Activated CD4-positive, alpha-beta T cell treated with anti-CD3 and anti-CD28 coated beads for 48 hours (primary cell): Measurements from ENCODE around the gene MRPL30.
"Not testable (repeated sequence)": the region's sequence is repeated elsewhere in the genome, so short reads cannot be mapped to it uniquely, and the experiment has no call there.

Source experiments
- DNase-seq: peaks from one replicate; pipeline ENCODE4 v3.0.0-alpha.2; 2020

MRPL30 gene

DNA sequence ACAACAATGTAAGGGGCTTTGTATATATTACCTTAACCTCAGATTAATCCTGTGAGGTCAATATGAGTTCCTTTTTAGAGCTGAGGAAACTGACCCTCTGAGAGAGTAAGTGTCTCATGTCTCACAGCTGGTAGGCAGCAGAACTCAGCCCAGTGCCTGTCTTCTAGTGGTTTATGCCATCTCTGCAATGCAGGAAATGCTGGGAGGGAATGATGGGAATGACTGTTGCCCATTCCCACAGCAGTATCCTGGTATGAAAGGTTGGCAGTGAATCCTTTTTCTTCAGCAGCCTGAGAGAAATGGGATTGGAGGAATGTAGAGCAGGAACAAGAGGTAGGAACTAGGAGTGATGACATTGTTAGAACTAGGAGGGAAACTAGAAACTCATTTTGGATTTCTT lies 6.0 kb downstream of the MRPL30 start:
- DNase-seq, result no peak

DNA sequence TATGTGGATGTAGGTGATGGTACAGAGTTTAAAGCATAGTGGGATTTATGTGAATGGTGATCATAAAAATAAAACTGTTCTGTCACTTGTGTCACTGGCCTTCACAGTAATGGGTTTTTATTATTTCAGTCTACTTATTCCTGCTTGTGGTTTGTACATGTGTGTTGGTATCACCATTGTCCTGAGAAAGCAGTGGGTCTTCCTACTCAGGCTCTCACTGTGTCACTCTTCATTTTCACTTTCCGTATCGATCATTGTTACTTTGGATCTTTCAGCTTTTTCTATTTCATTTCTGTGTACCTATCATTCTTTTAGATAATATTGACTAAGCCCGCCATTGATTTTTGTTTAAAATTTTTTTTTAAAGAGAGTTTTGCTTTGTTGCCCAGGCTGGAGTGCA lies 7.4 kb downstream of the MRPL30 start:
- no peak for DNase-seq

DNA sequence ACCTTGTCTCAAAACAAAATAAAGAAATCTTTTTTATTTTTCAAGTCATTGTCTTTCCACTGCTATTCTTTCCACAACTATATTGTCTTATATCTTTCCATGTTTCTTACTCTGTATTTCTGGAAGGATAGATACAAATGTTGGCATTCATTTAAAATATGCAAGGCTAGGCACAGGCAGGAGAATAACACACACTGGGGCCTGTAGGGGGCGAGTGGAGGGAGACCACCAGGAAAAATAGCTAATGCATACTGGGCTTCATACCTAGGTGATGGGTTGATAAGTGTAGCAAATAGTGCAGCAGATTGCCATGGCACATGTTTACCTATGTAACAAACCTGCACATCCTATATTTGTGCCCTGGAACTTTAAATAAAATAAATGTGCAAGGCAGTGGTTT lies 9.6 kb downstream of the MRPL30 start:
- no peak for DNase-seq

DNA sequence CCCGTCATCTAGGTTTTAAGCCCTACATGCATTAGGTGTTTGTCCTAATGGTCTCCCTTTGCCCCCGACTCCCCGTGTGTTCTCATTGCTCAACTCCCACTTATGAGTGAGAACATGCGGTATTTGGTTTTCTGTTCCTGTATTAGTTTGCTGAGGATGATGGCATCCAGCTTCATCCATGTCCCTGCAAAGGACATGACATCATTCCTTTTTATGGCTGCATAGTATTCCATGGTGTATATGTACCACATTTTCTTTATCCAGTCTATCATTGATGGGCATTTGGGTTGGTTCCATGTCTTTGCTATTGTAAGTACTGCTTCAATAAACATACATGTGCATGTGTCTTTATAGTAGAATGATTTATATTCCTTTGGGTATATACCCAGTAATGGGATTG lies 11.4 kb downstream of the MRPL30 start:
- DNase-seq, result not testable (repeated sequence)

DNA sequence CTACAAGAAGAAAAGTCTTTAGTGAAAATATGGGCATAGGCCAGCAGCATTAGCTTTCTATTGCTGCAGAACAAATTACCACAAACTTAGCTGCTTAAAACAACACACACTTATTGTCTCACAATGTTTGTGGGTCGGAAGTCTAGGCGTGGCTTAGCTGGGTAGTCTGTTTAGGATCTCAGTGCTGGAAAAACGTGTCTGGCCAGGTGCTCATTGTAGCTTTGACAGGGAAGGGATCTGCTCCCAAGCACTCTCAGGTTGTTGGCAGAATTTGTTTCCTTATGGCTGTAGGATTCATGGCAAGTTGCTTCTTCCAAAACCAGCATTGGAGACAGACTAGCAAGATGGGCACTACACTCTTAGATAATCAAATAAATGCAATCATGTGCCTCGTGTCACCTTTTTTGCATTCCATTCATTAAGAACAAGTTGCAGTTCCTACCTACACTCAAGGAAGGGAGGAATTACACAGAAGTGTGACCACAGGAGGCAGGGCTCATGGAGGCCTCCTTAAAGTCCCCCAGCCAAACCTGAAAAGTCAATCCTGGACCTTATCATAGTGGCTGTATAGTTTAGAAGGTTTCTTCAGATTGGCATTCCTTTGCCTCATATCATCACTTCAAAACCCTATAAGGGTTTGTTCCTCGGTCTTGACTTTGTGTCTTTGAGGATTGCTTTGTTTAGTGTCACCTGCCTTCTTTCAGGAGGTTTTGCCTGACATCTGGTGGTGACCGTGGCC lies 17.3 kb downstream of the MRPL30 start:
- no peak for DNase-seq

DNA sequence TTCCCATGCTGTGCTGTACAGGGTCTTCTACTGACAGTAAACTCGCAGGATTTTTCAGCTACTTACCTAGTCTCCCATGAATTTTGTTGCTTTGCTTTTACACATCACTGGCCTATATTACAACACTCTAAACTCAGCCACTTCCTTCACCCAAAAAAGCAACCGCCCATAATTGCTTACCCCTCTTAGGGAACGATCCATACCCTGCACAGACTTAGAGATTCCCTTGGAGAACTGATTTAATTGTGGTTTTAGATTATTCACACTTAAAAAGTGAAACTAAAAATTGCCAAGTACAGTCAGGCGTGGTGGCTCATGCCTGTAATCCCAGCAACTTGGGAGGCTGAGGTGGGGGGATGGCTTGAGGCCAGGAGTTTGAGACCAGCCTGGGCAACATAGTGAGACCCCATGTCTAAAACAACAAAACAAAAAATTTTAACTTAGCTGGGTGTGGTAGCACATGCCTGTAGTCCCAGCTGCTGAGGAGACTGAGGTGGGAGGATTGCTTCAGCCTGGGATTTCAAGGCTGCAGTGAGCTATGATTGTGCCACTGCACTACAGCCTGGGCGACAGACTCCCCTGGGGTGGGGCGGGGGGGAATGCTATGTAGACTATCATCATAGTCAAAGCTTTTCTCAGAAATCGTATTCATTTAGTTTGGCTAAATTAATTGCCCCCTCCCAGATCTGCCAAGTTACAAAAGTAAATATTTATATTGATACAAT lies 19.3 kb downstream of the MRPL30 start:
- no peak for DNase-seq

DNA sequence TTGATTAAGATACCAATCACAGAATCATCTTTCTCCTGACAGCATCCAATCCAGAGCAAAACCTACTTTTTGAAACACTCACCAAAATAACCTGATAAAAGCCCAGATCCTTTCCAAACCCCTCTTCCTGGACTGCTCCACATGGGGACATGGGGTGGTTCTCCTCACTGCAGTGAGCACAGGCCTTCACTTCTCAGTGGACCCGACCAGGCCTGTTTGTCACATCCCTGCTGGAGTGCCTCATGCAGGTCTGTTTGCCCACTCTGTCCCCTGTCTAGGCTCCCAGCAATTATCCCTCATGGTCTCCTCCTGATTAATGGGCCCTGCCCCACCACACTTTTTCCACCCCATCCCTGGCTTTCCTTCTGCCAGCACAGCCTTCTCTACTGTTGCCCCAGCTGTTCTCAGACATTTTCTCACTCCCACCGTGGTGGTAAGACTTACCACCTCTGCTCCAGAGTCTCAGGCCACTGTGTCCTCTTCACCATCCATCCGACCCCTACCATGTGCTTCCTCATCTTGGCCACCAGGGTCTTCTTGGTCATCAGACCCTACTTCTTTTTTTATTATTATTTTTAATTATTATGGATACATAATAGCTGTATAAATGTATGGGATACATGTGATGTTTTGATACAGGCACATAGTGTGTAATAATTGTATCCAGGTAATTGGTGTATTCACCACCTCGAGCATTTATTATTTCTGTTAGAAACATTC lies 21.1 kb downstream of the MRPL30 start:
- no peak for DNase-seq

DNA sequence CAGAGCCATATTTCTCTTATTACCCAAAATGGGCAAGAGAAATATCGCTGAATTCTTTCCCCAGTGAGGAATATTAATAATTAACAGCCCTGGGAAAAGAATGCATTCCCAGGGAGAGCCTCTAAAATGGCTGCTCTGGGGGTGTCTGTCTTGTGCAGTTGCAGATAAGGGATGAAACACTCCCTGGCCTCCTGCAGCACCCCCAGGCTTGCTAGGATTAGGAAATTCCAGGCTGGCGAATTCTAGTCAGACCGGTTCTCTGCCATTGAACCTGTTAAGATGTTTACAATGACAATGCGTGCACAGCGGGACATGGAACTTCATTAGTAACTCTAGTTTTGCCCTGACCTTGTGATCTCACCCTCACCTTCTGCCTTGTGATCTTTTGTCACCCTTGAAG lies 24.5 kb downstream of the MRPL30 start:
- DNase-seq, result no peak

DNA sequence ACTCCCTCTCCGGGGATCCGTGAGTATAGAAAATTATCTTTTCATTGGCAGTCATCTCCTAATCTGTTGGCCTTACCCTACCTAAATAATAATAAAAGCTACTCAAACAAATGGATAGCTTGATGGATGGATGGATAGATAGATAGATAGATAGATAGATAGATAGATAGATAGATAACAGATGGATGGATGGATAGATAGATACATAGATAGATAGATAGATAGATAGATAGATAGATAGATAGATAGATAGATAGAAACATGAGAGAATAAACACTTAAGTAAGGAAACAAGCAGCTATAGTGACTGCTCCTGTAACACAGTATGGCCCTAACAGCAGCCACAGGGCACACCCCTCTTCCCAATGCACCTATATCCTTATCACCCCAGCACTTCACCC lies 35.1 kb downstream of the MRPL30 start:
- DNase-seq, result no peak

DNA sequence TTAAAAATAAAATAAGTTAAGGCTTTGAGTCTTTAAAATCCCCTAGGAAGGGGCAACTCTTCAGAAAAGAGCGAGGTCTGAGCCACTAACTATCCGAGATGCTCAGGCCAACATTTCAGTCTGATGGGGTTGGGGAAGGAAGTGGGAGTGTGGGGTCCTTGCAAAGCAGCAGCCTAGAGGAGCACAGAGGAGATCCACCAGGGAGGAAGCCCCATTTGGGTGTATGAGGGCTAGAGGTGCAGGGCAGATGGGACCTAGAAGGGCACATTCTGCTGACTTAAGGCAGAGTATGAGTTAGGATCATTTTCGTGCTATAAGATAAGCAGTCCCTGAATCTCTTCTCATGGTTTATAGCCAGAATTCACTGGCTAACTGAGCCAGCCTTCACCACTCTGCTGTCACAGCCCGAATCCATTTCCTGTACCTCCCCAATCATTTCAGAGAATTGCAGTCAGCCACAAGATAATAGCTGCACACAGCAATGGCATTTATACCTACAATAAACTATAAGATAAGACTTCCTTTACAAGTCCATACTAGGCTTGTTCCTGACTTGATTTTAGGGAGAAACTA lies 37.0 kb downstream of the MRPL30 start:
- DNase-seq, result no peak

DNA sequence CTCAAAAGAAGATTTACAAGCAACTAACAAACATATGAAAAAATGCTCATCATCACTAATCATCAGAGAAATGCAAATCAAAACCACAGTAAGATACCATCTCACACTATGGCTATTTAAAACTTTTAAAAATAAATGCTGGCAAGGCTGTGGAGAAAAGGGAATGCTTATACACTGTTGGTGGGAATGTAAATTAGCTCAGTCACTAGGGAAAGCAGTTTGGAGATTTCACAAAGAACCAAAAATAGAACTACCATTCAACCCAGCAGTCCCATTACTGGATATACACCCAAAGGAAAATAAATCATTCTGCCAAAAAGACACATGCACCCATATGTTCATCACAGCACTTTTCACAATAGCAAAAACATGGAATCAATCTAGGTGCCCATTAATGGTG lies 52.2 kb downstream of the MRPL30 start:
- DNase-seq, result not testable (repeated sequence)

DNA sequence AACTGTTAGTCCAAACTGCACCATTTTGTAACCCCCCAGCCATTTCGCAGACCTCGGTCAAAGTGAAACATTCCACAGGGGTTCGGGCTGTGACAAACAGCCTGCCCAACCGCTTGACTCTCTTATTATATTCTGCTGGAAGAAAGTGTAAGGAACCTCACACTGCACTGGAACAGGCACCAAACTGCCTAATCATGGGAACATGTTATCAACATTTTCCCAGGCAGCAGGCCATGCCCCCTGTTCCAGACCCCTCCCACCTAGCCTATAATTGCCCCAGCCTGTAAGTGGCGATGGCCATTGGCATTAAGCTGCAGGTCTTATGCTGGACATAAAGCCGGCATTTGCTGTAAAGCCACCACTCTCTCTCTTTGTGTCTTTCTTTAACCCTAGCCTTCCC lies 57.6 kb downstream of the MRPL30 start:
- DNase-seq, result no peak

DNA sequence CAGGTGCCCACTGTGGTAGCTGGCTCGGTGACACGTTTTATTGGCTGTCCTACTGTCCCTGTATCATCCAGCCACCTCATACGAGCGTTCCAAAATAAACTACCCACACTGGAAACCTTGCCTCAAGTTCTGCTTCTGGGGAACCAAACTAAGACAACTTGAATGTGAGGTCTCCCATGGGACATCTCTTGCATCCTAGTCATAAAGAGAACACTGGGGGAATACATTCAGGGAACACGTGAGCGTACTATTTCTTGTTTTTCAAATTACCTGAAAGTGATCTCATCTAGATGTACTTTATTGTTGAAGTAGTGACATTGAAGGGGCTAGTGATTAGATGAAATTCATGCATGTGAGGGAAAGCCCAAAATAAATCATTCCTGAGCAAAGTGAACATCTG lies 59.4 kb downstream of the MRPL30 start:
- DNase-seq, result no peak

DNA sequence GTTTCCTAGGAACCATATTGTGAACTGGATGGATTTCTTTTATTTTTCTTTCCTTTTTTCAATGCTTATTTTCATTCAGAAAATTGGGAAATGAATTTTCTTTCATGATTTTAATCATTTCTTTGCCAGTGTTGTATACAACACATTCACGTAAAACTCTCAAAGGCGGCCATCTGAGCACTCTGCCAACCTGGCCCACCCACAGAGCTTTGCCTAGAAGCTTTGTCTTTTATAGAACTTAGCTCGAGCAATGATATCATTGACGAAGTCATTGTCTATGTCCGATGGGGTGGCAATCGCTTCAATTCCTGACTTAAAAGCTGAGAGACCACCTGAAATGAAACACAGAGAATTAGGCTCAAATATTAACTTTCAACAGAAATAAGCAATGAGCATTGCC lies 61.2 kb downstream of the MRPL30 start:
- DNase-seq, result no peak
